Right kidney (tissue), 1 donor: ENCODE results near the gene SSR4.

Experiments
- DNase-seq: peaks from one replicate; pipeline ENCODE4 v3.0.0-alpha.2; 2016

The SSR4 gene

DNA sequence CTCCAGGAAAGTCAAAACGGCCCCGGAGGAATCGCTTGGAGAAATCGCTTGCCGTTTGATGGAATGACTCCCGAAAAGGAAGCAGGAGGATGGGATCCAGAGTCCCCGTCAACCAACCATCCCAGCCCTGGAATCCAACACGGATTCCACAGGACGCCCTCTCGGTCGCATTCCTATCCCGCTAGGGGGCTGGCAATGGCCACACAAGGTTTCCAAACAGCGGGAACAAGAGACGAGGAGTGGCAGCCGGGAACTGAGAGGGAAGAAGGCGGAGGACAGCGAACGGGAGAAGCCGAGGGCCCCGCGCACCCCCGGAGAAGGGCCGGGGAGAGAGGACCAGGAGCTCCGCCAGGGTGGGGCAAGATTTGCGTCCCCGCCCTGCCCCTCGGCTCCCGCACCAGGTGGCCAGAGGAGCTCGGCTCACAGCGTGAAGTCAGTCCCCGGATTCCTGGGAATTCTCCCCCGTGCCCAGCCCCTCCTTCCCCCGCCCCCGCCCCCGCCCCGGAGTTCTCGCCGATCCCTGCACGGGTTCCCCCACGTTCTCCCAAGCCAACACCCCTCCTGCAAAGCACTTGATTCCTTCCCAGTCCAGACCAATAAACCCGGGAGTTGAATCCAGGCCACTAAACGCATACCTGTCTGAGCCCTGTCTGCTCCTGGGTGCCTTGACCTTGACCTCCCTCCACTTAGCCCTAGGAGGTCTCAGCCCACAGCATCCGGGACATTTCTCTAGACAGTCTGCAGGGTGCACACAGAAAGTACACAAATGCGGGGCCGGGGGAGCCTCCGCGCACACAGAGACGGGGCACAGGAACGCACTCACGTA is 34.5 kb downstream of the SSR4 start:
- peak; percentile 45 for DNase-seq

GRCh38 chrX:153829549-153829798 is 35.0 kb downstream of the SSR4 start:
- peak; percentile 28 for DNase-seq

DNA sequence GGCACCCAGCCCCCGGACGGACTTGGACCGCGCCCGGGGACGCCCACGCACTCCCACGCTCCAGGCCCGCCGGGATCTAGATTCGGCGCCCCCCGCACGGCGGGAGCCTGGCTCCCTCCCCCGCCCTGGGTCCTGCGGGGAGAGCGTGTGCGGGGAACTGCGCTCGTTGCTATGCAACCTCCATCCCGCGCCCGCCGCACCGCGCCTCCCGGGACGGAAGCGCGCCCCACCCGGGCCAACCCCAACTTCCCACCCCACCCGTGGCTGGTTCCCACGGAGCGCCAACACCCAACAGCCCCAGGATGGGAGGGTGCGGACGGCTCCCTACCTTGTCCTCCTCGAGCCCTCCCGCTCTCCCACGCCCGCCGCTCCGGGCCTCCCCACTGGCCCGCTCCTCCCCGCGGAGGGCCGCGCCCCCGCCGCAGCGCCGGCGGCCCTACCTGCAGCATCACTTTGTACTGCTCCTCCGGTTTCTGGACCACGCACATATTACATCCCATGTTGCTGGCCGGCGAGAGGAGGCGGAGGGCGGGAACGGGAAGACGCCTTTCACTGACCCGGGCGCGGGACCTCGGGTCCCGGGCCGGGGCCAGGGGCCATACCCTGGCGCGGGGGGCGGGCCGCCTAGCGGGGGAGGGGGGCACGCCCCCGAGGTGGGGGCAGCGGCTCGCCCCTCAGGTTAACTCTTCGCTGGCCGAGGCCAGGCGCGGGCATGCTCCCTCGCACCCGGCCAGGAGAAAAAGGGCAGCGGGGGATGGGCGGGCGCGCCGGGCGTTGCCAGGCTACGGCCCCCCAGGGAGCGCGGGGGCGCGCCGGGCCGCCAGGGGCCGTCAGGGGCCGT is 35.6 kb downstream of the SSR4 start, which contains the start of gene PDZD4:
TSS of gene PDZD4 (minus strand) at position 746 of the 841 bp plus-strand sequence. CDS start at position 500, 246 bp downstream.
- no peak for DNase-seq

- no peak for DNase-seq
Measured at GRCh38 chrX:153830640-153831428, 36.4 kb downstream of the SSR4 start.

DNA sequence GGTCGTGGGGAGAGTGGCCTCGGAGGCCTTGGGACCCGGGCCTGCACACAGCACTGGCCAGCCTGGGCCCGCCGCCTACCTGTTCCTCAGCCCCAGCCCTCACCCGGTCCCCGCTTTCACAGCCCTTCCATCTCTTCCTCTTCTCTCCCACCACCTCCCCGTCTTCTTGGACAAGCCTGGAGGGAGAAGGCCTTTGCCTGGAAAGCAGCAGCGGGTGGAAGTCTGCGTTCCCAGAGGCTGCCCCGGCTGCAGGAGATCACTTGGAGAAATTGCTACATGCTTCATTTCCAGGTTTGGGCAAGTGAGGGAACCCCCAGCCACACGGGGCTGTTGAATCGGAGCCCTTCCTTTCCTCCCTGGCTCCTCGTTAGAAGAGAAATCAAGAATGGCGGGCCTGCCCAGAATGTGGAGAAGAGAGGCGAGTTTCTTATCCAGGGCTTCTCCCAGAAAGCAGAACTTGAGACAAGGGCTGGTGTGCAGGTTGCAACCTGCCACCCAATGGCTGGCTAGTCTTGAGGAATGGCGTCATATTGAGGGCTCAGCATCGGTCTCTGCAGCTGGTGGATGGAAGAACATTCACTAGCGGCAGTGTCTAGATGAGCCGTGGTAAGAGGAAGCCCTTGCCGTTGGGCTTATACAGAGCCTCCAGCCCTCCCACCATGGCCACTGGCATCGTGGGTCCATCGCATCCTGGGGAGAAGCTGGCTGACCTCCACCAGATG is 37.1 kb downstream of the SSR4 start:
- no peak for DNase-seq

GRCh38 chrX:153832728-153833127 is 38.3 kb downstream of the SSR4 start:
- DNase-seq = no peak

DNA sequence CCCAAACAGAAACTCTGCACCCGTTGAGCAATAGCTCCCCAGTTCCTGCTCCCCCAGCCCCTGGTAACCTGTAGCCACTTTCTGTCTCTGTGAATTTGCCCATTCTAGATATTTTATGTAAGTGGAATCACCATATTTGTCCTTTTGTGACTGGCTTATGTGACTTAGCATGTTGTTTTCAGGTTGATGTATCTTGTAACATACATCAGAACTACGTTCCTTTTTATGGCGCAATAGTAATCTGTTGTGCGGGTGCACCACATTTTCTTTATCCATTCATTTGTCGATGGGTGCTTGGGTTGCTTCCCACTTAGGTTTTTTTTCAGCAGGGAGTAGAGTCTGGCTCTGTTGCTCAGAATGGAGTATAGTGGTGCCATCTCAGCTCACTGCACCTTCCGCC is 42.5 kb downstream of the SSR4 start:
- DNase-seq = no peak

GRCh38 chrX:153844509-153845082 is 50.1 kb downstream of the SSR4 start:
- no peak for DNase-seq

GRCh38 chrX:153845195-153845594 is 50.7 kb downstream of the SSR4 start:
- DNase-seq = no peak

GRCh38 chrX:153845842-153846241 is 51.4 kb downstream of the SSR4 start:
- DNase-seq = no peak
